Fibroblast of the aortic adventitia (primary cell): ENCODE measurements around the gene C12orf43. TPM values are rescaled to one million over a fixed set of nuclear protein-coding genes. Genes with fewer than 3 reads are reported as not detected.

Experiments used
- DNase-seq: peaks from one replicate; pipeline ENCODE4 v3.0.0-alpha.2; 2010; ENCODE audit warnings: low read depth
- H3K4me3 ChIP-seq: 2 replicates; pipeline ENCODE4 v1.5.1; 2011; ENCODE audit warnings: low read depth, mild to moderate bottlenecking, control low read depth, low read length, moderate library complexity
- CTCF ChIP-seq: IDR thresholded peaks from 2 replicates; pipeline ENCODE4 v1.5.1; 2011; ENCODE audit warnings: mild to moderate bottlenecking, low read length, control low read depth, inconsistent platforms; ENCODE audit not compliant: insufficient read depth
- total RNA-seq: library from RNA; depleted of rRNA; stranded (reverse); fragments of >200 nt; gene quantifications from 2 replicates; pipeline ENCODE4 v1.2.3, GENCODE V29; 2012; ENCODE audit warnings: low replicate concordance

Gene C12orf43
- total RNA-seq, 1 donor, result 12.7 TPM

- DNase-seq, result no peak
- no peak for TF ChIP-seq CTCF
- H3K4me3 ChIP-seq, result no peak overlapping the region
Observed at GRCh38 chr12:121017966-121018491, 1.7 kb upstream of the C12orf43 start.

- no peak for TF ChIP-seq CTCF
- no peak for DNase-seq
- H3K4me3 ChIP-seq, result no peak overlapping the region
Observed at GRCh38 chr12:121013715-121014114, 2.6 kb downstream of the C12orf43 start.

- DNase-seq, result no peak
- no peak overlapping the region for H3K4me3 ChIP-seq
- TF ChIP-seq CTCF, result no peak
Observed at GRCh38 chr12:121011820-121012219, 4.5 kb downstream of the C12orf43 start.

- no peak overlapping the region for H3K4me3 ChIP-seq
- TF ChIP-seq CTCF, result no peak
- no peak for DNase-seq
Observed at GRCh38 chr12:121010860-121011259, 5.4 kb downstream of the C12orf43 start.

- peak; percentile 56 for TF ChIP-seq CTCF
- no peak overlapping the region for H3K4me3 ChIP-seq
- DNase-seq, result peak; percentile 54
Observed at GRCh38 chr12:121009741-121010140, 6.5 kb downstream of the C12orf43 start.

GRCh38 chr12:121008347-121009098 is 7.8 kb downstream of the C12orf43 start:
- H3K4me3 ChIP-seq, result no peak overlapping the region
- TF ChIP-seq CTCF, result no peak
- DNase-seq, result no peak
